OCI-LY3 (cell line): ENCODE data around the gene BANF2.

Experiments
- EZH2phosphoT487 ChIP-seq: fragments of 200-600 bp; shearing (Covaris generic); IDR thresholded peaks from 2 replicates; pipeline ENCODE4 v1.6.1; 2018; ENCODE audit warnings: antibody characterized with exemption, mixed run types, low read depth
- TF ChIP-seq, protein P1 (sequence below): fragments of 200-600, 300-600 bp; sonication (generic); IDR thresholded peaks from 2 replicates; pipeline ENCODE4 v1.5.1; 2014; ENCODE audit warnings: antibody characterized with exemption, low read length, low read depth

DNA sequence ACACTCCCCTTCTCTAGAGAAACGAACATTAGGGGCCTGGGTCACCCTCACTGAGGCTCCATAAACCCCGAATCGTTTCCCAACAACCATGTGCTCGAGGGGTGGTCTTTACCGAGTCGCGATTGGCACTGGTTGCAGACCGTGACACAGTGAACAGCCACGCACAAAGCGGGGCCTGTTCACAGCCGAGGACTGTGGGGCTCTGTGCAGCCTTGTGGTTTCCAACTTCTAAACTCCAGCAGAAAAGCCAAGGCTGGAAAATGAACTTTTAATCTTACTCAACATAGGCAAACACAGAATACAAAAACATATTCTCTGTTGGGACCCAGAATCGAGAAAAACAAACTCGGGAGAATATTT, 36.7 kb upstream of the BANF2 start:
- TF ChIP-seq, protein P1, sequence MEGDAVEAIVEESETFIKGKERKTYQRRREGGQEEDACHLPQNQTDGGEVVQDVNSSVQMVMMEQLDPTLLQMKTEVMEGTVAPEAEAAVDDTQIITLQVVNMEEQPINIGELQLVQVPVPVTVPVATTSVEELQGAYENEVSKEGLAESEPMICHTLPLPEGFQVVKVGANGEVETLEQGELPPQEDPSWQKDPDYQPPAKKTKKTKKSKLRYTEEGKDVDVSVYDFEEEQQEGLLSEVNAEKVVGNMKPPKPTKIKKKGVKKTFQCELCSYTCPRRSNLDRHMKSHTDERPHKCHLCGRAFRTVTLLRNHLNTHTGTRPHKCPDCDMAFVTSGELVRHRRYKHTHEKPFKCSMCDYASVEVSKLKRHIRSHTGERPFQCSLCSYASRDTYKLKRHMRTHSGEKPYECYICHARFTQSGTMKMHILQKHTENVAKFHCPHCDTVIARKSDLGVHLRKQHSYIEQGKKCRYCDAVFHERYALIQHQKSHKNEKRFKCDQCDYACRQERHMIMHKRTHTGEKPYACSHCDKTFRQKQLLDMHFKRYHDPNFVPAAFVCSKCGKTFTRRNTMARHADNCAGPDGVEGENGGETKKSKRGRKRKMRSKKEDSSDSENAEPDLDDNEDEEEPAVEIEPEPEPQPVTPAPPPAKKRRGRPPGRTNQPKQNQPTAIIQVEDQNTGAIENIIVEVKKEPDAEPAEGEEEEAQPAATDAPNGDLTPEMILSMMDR, result no peak
- no peak for TF ChIP-seq EZH2phosphoT487
